Aorta (tissue), 5 donors: ENCODE results near the gene KCNG4. TPM values are rescaled to one million over a fixed set of nuclear protein-coding genes. Genes with fewer than 3 reads are reported as not detected.
A peak's percentile ranks its signal among the peaks of the same experiment; 100 is the strongest.

Source experiments
- ATAC-seq: fragments of 200-7000 bp; cut with Tn5 transposase; one replicate; pipeline ENCODE4 v1.9.1; 2022; ENCODE audit warnings: moderate library complexity; ENCODE audit not compliant: low FRiP score
- DNase-seq, 2 donors: peaks; one replicate each; pipeline ENCODE4 v3.0.0-alpha.2; 2020
- H3K27ac ChIP-seq, 2 donors: one replicate each; pipeline ENCODE4 v1.5.1; 2013; ENCODE audit warnings: low read length in 2 of 2, mild to moderate bottlenecking in 2 of 2, moderate library complexity in 2 of 2, control low read depth in 1 of 2, inconsistent platforms in 1 of 2, low read depth in 1 of 2
- H3K27me3 ChIP-seq, 2 donors: one replicate each; pipeline ENCODE4 v1.6.1; 2013; ENCODE audit warnings: control low read depth in 1 of 2, low read length in 1 of 2, mild to moderate bottlenecking in 1 of 2, moderate library complexity in 1 of 2; ENCODE audit not compliant: insufficient read depth in 2 of 2, control insufficient read depth in 1 of 2
- H3K36me3 ChIP-seq, 2 donors: one replicate each; pipeline ENCODE4 v1.6.1; 2013; ENCODE audit warnings: control low read depth in 1 of 2, low read length in 1 of 2, mild to moderate bottlenecking in 1 of 2; ENCODE audit not compliant: insufficient read depth in 2 of 2, control insufficient read depth in 1 of 2
- H3K4me1 ChIP-seq, 2 donors: one replicate each; pipeline ENCODE4 v1.6.1; 2013; ENCODE audit warnings: low read length in 2 of 2, control low read depth in 1 of 2, mild to moderate bottlenecking in 1 of 2, moderate library complexity in 1 of 2; ENCODE audit not compliant: insufficient read depth in 2 of 2, control insufficient read depth in 1 of 2
- H3K4me3 ChIP-seq, 2 donors: one replicate each; pipeline ENCODE4 v1.5.1; 2013; ENCODE audit warnings: low read length in 2 of 2, control low read depth in 1 of 2, mild to moderate bottlenecking in 1 of 2
- H3K9me3 ChIP-seq: one replicate; pipeline ENCODE4 v1.6.1; 2013; ENCODE audit warnings: mild to moderate bottlenecking, low read length; ENCODE audit not compliant: control insufficient read depth
- WGBS, 2 donors: extraction: QIAGEN DNeasy Blood & Tissue Kit; methylation state at CpG; one replicate each; pipeline ENCODE4 v1.1.7; 2013; 5-methylcytosine and 5-hydroxymethylcytosine counted together
- intact Hi-C, 2 donors: fragments of 100-400 bp; cut with DNase I; formaldehyde crosslinking; loops; one replicate each; pipeline versions ENCODE4 v1.14.2 to v1.15.0; 2022
- long read RNA-seq, 2 donors: library from polyadenylated mRNA; unstranded; transcript quantifications; one replicate each; pipeline ENCODE4 v2.0.0, GENCODE V29; 2020 to 2021
- polyA plus RNA-seq, 2 donors: library from polyadenylated mRNA; stranded (reverse); fragments of 200-250 nt; gene quantifications; one replicate each; pipeline ENCODE4 v1.2.3, GENCODE V29; 2013
- total RNA-seq, 2 donors: library from RNA; stranded (reverse); fragmentation: NEBNext Ultra II Directional; extraction: Animal tissue kit (Norgen Biotek cat#: 25700); gene quantifications; one replicate each; pipeline ENCODE4 v1.2.1, GENCODE V29; 2021
- donor health status: healthy with polysubstance abuse.
- donor health status: Bipolar disorder and iron deficiency.
- donor health status: DM: no; HTN: no; CAD: no.
- donor health status: DM: no; HTN: no; CAD: no.
- donor health status: DM: yes; HTN: yes; CAD: no.

KCNG4 gene
- total RNA-seq (not detected), polyA plus RNA-seq (under 1 TPM; 0.03 to 0.13 TPM)
- long read RNA-seq, donor 1 = 0 reads
- long read RNA-seq, donor 2 = 0 reads

- no peak within 1 kb of the TSS for H3K27ac ChIP-seq
- H3K9me3 ChIP-seq = peaks cover 7% of the 10 kb centered on the region
- intact Hi-C loops = no loop called here
- no peak within 1 kb of the TSS for H3K4me3 ChIP-seq
- DNase-seq (no peak), ATAC-seq (no peak)
- no peaks in the 10 kb centered on the region for H3K36me3 ChIP-seq
- H3K27me3 ChIP-seq = peaks cover 0 to 2% of the 10 kb centered on the region in 2 donors
- no peaks in the 10 kb centered on the region for H3K4me1 ChIP-seq
- WGBS, 2 donors = 21% methylated on average over 6 to 7 of the region's 7 CpGs
Observed at GRCh38 chr16:84239909-84240308, at the start of gene KCNG4. Gene KCNG4, minus strand, starts transcription at chr16:84240012. Its CDS starts 2,527 bp downstream, at chr16:84237485.

- no peak overlapping the region for H3K27ac ChIP-seq
- H3K9me3 ChIP-seq = no peaks in the 10 kb centered on the region
- no peak for DNase-seq
- WGBS, 2 donors = 67 to 83% methylated on average over 8 of the region's 8 CpGs
- no peaks in the 10 kb centered on the region for H3K27me3 ChIP-seq
- H3K36me3 ChIP-seq = no peaks in the 10 kb centered on the region
- ATAC-seq = no peak
- H3K4me1 ChIP-seq = no peaks in the 10 kb centered on the region
- intact Hi-C loops = no loop called here
- no peak overlapping the region for H3K4me3 ChIP-seq
Observed at GRCh38 chr16:84288902-84289301, 49.1 kb upstream of the KCNG4 start.

- Histone ChIP-seq H3K4me3 (no peak overlapping the region), H3K4me1 (no peaks in the 10 kb centered on the region), H3K27ac (peak overlapping the region in 1 of 2 donors; percentile 24), H3K9me3 (no peaks in the 10 kb centered on the region), H3K36me3 (no peaks in the 10 kb centered on the region), H3K27me3 (no peaks in the 10 kb centered on the region)
- intact Hi-C loops = no loop called here
- WGBS, 2 donors = 47 to 50% methylated on average over 16 of the region's 16 CpGs
- DNase-seq = peak in 1 of 2 donors; percentile 62
- no peak for ATAC-seq
Observed at GRCh38 chr16:84286578-84287240, 46.9 kb upstream of the KCNG4 start.

GRCh38 chr16:84284154-84284722, 44.4 kb upstream of the KCNG4 start:
- Histone ChIP-seq H3K27ac (no peak overlapping the region), H3K9me3 (no peaks in the 10 kb centered on the region), H3K4me1 (no peaks in the 10 kb centered on the region), H3K36me3 (no peaks in the 10 kb centered on the region), H3K4me3 (no peak overlapping the region), H3K27me3 (no peaks in the 10 kb centered on the region)
- DNase-seq = peak in 1 of 2 donors; percentile 63
- ATAC-seq = peak; percentile 75
- WGBS, 2 donors = 60 to 63% methylated on average over 13 of the region's 13 CpGs
- intact Hi-C loops = no loop called here

- no peaks in the 10 kb centered on the region for H3K27me3 ChIP-seq
- no peaks in the 10 kb centered on the region for H3K4me1 ChIP-seq
- no peak overlapping the region for H3K4me3 ChIP-seq
- DNase-seq (no peak), ATAC-seq (peak; percentile 15)
- no peaks in the 10 kb centered on the region for H3K9me3 ChIP-seq
- 76 to 79% methylated on average over 24 of the region's 24 CpGs for WGBS, 2 donors
- H3K27ac ChIP-seq = no peak overlapping the region
- intact Hi-C loops = no loop called here
- H3K36me3 ChIP-seq = no peaks in the 10 kb centered on the region
Observed at GRCh38 chr16:84283314-84284153, 43.7 kb upstream of the KCNG4 start.

- Histone ChIP-seq H3K4me3 (no peak overlapping the region), H3K36me3 (no peaks in the 10 kb centered on the region), H3K27me3 (no peaks in the 10 kb centered on the region), H3K4me1 (no peaks in the 10 kb centered on the region), H3K9me3 (no peaks in the 10 kb centered on the region), H3K27ac (no peak overlapping the region)
- intact Hi-C loops = no loop called here
- WGBS, 2 donors = 79 to 82% methylated on average over 6 of the region's 6 CpGs
- ATAC-seq = no peak
- no peak for DNase-seq
Observed at GRCh38 chr16:84282533-84282932, 42.7 kb upstream of the KCNG4 start.

GRCh38 chr16:84281074-84281473, 41.3 kb upstream of the KCNG4 start:
- Histone ChIP-seq H3K4me1 (no peaks in the 10 kb centered on the region), H3K4me3 (no peak overlapping the region), H3K36me3 (no peaks in the 10 kb centered on the region), H3K27me3 (no peaks in the 10 kb centered on the region), H3K9me3 (no peaks in the 10 kb centered on the region), H3K27ac (no peak overlapping the region)
- ATAC-seq = no peak
- 88 to 91% methylated on average over 3 of the region's 3 CpGs for WGBS, 2 donors
- intact Hi-C loops = no loop called here
- DNase-seq = no peak

- no peak for ATAC-seq
- DNase-seq = no peak
- H3K27me3 ChIP-seq = no peaks in the 10 kb centered on the region
- WGBS, 2 donors = 74 to 86% methylated on average over 12 of the region's 12 CpGs
- H3K36me3 ChIP-seq = no peaks in the 10 kb centered on the region
- no peaks in the 10 kb centered on the region for H3K4me1 ChIP-seq
- H3K9me3 ChIP-seq = no peaks in the 10 kb centered on the region
- no peak overlapping the region for H3K27ac ChIP-seq
- intact Hi-C loops = loop anchor here (2.0 to 5.0 kb wide), 2 partner anchors 29 to 202 kb away; no protein-coding TSS in a partner anchor
- H3K4me3 ChIP-seq = no peak overlapping the region
Observed at GRCh38 chr16:84279881-84280280, 40.1 kb upstream of the KCNG4 start.
